Ascending aorta (tissue), 2 donors: ENCODE results near the gene GPR32. TPM values are rescaled to one million over a fixed set of nuclear protein-coding genes. Genes with fewer than 3 reads are reported as not detected.

Experiments used
- DNase-seq, 2 donors: peaks; one replicate each; pipeline ENCODE4 v3.0.0-alpha.2; 2019; ENCODE audit warnings: low spot score in 2 of 2
- H3K27ac ChIP-seq, 2 donors: fragments of 200-600 bp; sonication (generic); one replicate each; pipeline ENCODE4 v1.5.1; 2016 to 2017; ENCODE audit warnings: mild to moderate bottlenecking in 1 of 2
- H3K27me3 ChIP-seq: fragments of 200-600 bp; sonication (generic); one replicate; pipeline ENCODE4 v1.5.1; 2017
- H3K36me3 ChIP-seq, 2 donors: fragments of 200-600 bp; sonication (generic); one replicate each; pipeline ENCODE4 v1.5.1; 2016
- H3K4me1 ChIP-seq, 2 donors: fragments of 200-600 bp; sonication (generic); one replicate each; pipeline ENCODE4 v1.5.1; 2016 to 2017; ENCODE audit warnings: mild to moderate bottlenecking in 1 of 2
- H3K4me3 ChIP-seq, 2 donors: fragments of 200-600 bp; sonication (generic); one replicate each; pipeline ENCODE4 v1.5.1; 2016 to 2017; ENCODE audit warnings: mild to moderate bottlenecking in 1 of 2
- H3K9me3 ChIP-seq, 2 donors: fragments of 200-600 bp; sonication (generic); one replicate each; pipeline ENCODE4 v1.5.1; 2016
- intact Hi-C: fragments of 100-400 bp; cut with DNase I; formaldehyde crosslinking; loops from one replicate; pipeline ENCODE4 v1.15.1; 2023
- total RNA-seq: library from RNA; depleted of rRNA; stranded (reverse); fragments of >200 nt; gene quantifications from one replicate; pipeline ENCODE4 v1.1.0, GENCODE V29; 2016
- TF ChIP-seq, protein P1 (sequence below), 3 experiments: fragments of 200-600 bp in 2 of 3; fragments of 450-650 bp in 1 of 3; sonication (generic) in 2 of 3; IDR thresholded peaks; one replicate each; pipeline ENCODE4 v1.5.1; 2016 to 2019; ENCODE audit warnings: antibody characterized with exemption in 3 of 3, mild to moderate bottlenecking in 1 of 3, moderate library complexity in 1 of 3

The GPR32 gene
- total RNA-seq, 1 donor from 2014 or later: not detected

DNA sequence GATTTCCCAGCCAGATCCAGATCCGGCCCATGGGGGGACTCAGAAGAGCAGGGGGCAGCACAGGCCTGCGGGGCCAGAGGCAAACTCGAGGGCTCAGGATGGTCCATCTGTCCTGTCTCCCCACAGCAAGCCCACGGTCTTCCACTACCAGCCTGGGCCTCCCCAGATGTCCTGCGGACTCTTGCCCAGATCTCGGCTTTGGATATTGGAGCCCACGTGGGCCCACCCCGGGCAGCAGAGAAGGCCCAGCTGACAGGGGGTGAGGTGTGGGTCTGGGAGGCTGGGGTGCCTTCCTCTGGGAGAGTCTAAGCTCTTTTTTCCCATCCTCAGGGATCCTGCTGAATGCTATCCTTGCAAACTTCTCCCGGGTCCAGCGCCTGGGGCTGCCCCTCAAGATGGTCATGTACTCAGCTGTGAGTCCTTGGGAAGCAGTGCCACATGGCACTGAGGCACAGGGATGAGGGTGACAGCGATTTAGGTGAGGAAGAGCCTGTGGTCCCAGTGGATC is 23.3 kb downstream of the GPR32 start:
- H3K4me1 ChIP-seq: no peaks in the 10 kb centered on the region
- H3K27me3 ChIP-seq: no peaks in the 10 kb centered on the region
- no peak for DNase-seq
- no peak overlapping the region for H3K27ac ChIP-seq
- H3K9me3 ChIP-seq: no peaks in the 10 kb centered on the region
- H3K4me3 ChIP-seq: no peak overlapping the region
- peaks cover 16% of the 10 kb centered on the region in 2 donors for H3K36me3 ChIP-seq
- TF ChIP-seq, protein P1, sequence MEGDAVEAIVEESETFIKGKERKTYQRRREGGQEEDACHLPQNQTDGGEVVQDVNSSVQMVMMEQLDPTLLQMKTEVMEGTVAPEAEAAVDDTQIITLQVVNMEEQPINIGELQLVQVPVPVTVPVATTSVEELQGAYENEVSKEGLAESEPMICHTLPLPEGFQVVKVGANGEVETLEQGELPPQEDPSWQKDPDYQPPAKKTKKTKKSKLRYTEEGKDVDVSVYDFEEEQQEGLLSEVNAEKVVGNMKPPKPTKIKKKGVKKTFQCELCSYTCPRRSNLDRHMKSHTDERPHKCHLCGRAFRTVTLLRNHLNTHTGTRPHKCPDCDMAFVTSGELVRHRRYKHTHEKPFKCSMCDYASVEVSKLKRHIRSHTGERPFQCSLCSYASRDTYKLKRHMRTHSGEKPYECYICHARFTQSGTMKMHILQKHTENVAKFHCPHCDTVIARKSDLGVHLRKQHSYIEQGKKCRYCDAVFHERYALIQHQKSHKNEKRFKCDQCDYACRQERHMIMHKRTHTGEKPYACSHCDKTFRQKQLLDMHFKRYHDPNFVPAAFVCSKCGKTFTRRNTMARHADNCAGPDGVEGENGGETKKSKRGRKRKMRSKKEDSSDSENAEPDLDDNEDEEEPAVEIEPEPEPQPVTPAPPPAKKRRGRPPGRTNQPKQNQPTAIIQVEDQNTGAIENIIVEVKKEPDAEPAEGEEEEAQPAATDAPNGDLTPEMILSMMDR (IDR thresholded peaks at IDR 0.05): no peak
- intact Hi-C loops: no loop called here

DNA sequence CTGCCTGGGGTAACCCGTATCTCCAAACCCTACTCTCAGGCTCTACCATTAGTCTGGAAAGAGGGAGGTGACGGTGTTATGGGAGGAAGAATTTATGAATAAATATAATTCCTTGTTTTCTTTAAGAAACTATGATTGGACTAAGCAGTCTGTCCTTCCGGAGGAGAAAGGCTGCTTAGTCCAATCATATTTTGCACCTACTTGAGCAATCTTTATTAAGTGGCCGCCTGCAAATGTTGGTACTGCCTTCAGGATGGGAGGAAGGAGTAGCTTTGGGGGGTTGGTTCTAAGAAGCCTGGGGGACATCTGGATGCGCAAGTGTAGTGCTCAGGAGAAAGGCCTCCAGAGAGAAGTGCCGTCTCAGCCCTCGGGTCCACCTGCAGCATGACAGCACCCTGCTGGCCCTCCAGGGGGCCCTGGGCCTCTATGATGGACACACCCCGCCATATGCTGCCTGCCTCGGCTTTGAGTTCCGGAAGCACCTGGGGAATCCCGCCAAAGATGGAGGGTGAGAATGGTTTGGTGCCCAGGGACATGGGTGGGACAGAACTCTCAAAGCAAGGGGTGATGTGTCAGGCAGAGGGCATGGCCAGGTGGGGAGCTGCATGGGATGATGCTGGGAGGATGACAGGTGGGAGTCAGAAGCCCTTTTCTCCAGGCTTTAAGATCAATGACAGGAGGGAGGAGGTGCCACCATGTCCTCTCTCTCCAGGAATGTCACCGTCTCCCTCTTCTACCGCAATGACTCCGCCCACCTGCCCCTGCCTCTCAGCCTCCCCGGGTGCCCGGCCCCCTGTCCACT is 24.0 kb downstream of the GPR32 start:
- intact Hi-C loops: no loop called here
- no peak for DNase-seq
- TF ChIP-seq, protein P1 (IDR thresholded peaks at IDR 0.05): no peak
- Histone ChIP-seq H3K36me3 (peaks cover 19 to 21% of the 10 kb centered on the region in 2 donors), H3K9me3 (no peaks in the 10 kb centered on the region), H3K27ac (no peak overlapping the region), H3K27me3 (no peaks in the 10 kb centered on the region), H3K4me3 (no peak overlapping the region), H3K4me1 (no peaks in the 10 kb centered on the region)

DNA sequence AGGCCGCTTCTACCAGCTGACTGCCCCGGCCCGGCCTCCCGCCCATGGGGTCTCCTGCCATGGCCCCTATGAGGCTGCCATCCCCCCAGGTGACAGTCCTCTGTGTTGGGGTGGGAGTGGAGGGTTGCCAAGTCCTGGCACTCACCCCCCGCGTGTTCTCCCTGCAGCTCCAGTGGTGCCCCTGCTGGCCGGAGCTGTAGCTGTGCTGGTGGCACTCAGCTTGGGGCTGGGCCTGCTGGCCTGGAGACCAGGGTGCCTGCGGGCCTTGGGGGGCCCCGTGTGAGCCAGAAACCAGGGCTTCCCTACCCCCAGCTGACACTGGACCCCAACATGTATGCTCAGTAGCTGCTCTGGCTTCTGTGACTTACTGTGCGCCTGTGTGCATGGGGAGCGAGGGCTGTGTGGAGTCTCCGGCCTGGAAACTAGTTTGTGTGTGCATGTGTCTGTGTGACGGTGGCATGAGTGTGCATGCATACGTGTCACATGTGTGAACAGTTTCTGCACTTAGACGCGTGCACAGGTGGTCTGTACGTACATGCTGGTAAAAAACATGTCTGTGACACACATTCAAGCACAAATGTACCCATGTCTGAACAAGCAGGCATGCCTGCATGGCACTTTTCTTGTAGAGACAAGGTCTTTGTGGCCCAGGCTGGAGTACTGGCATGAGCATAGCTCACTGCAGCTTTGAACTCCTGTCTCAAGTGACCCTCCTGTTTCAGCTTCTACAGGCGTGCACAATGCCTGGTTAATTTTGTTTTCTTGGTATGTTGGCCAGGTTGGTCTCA is 24.8 kb downstream of the GPR32 start:
- TF ChIP-seq, protein P1 (IDR thresholded peaks at IDR 0.05): no peak
- intact Hi-C loops: no loop called here
- DNase-seq: no peak
- H3K27me3 ChIP-seq: no peaks in the 10 kb centered on the region
- H3K36me3 ChIP-seq: peaks cover 19 to 21% of the 10 kb centered on the region in 2 donors
- no peaks in the 10 kb centered on the region for H3K9me3 ChIP-seq
- no peak overlapping the region for H3K4me3 ChIP-seq
- no peak overlapping the region for H3K27ac ChIP-seq
- no peaks in the 10 kb centered on the region for H3K4me1 ChIP-seq

DNA sequence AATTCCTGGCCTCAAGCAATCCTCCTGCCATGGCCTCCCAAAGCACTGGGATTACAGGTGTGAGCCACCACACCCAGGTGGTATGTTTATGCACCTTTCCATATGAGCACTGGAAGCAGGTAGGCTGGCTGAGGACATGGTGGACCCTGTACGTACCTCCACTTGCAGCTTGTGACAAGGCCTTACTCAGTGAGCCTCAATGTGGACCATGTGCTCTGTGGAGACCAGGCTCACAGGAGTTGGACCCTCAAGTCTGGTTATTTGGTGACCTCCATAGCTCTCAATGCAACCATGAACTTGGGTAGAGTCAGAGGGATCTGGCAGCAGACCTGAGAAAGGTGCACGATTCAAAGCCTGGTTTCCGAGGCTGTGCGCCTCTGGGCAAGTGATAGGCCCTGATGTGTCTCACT is 25.4 kb downstream of the GPR32 start:
- H3K9me3 ChIP-seq: no peaks in the 10 kb centered on the region
- intact Hi-C loops: no loop called here
- no peak for DNase-seq
- H3K27ac ChIP-seq: no peak overlapping the region
- peaks cover 19 to 22% of the 10 kb centered on the region in 2 donors for H3K36me3 ChIP-seq
- H3K4me3 ChIP-seq: no peak overlapping the region
- TF ChIP-seq, protein P1 (IDR thresholded peaks at IDR 0.05): no peak
- H3K4me1 ChIP-seq: no peaks in the 10 kb centered on the region
- H3K27me3 ChIP-seq: no peaks in the 10 kb centered on the region

DNA sequence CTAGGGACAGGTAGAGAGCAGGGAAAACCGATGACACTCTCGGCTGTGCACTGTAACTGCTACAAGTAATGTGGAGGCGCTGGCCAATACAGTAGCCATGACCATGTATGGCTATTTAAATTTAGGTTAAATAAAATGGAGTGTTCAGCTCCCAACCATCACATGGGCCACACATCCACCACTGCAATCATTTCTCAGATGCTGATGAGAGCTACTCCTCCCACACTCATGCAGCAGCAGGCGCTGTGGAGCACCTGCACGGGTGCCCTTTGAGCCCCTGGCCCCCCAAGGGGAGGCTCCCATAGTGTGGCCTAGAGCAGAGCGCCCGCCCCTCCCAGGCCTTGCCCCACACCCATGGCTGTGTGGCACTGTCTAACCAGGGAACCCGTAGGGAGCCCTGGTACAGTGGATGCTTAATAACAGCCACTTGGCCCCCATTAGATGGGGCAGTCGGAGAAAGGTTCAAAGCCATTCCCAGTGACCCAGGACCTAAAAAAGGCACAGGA is 25.9 kb downstream of the GPR32 start:
- no peak overlapping the region for H3K4me3 ChIP-seq
- TF ChIP-seq, protein P1 (IDR thresholded peaks at IDR 0.05): no peak
- no peak overlapping the region for H3K27ac ChIP-seq
- H3K9me3 ChIP-seq: no peaks in the 10 kb centered on the region
- intact Hi-C loops: no loop called here
- no peaks in the 10 kb centered on the region for H3K4me1 ChIP-seq
- H3K27me3 ChIP-seq: no peaks in the 10 kb centered on the region
- DNase-seq: no peak
- H3K36me3 ChIP-seq: peaks cover 23 to 27% of the 10 kb centered on the region in 2 donors
